Islet precursor cell (in vitro differentiated cells): ENCODE measurements around the gene ARHGAP32.
A peak's percentile ranks its signal among the peaks of the same experiment; 100 is the strongest.
"Not testable (repeated sequence)": the region's sequence is repeated elsewhere in the genome, so short reads cannot be mapped to it uniquely, and the experiment has no call there.

Source experiments
- DNase-seq: peaks from one replicate; pipeline ENCODE4 v3.0.0-alpha.2; 2018

ARHGAP32 gene

GRCh38 chr11:128927108-128927461, 265.0 kb downstream of the ARHGAP32 start:
- no peak for DNase-seq

- DNase-seq: no peak
Observed at GRCh38 chr11:128926437-128927107, 265.6 kb downstream of the ARHGAP32 start.

- DNase-seq: no peak
Observed at GRCh38 chr11:128926000-128926399, 266.1 kb downstream of the ARHGAP32 start.

DNA sequence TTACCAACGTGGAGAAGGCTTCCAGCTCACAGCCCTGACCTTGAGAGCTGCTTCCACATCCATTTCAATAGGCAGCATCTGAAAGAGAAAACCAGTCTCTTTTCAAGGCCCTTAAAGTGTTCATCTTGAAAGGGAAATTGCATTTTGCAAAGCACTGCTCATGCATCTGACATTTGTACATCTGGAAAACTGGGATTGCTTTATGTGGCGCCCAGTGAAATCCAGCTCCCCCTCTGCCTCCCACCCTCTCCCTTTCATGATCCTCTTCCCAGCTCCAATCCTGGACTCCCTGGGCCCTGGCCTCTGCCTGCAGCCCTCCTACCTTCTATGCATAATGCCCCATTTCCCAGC, 266.9 kb downstream of the ARHGAP32 start:
- no peak for DNase-seq

DNA sequence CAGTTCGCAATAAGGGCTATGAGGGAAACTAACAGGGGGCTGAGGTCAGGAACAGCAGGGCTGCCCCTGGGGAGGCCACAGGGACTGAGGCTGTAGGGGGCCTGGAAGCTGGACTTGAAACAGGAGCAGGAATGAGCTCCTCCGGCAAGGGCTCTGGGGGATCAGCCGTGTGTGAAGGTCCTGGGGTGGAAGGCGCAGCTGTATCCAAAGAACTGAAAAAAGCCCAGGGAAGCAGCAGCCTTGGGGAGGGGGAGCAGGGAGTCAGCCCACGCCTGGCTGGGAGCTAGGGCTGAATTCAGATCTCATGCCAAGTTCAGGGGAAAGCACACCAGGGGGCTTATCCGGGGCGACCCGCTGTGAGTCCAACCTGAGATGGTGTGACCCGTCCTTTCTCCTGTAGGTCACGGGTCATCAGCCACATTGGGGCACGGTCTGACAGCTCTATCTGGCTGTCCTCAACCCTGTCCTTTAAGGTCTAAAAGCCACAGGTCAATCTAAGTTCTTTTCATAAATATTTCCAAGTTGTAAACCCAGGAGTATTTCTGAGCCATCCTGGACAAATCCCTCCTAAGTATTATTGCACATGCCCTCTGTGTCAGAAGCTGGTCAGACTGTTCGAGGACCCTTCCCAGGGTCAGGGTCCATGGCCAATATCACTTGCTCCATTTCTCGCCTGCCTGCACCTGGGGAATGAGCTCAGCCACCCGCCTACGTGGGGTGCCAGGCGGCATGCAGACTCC, 267.4 kb downstream of the ARHGAP32 start:
- no peak for DNase-seq

DNA sequence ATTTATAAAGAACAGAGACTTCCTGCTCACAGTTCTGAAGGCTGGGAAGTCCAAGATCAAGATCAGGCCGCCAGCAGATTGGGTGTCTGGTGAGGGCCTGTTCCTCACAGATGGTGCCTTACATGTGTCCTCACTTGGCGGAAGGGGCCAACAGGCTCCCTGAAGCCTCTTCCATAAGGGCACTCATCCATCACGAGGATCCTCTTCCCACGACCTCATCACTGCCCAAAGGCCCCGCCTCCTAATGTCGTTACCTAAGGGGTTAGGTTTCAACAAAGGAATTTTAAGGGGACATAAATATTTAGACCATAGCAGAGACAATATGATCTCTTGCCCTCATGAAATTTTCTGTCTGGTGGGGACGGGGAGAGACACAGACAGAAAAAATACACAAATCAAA, 268.0 kb downstream of the ARHGAP32 start:
- no peak for DNase-seq

DNA sequence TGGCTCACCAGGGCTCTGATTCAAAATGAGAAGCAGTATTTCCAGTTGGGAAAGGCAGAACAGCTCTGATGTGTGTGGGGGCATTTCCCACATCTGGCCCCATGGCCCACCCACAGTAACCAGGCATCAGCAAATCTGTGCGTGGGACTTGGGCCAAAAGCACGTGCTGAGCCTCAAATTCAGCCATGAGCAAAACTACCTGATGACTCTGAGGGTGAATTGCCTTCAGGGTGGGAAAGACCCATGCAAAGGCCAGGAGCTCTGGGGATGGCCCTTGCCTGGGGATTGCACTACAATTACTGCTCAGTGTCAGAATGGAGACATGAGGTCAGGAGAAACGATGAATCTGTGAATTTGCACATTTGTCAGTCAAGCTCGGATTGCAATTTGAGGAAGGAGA, 270.3 kb downstream of the ARHGAP32 start:
- no peak for DNase-seq

DNA sequence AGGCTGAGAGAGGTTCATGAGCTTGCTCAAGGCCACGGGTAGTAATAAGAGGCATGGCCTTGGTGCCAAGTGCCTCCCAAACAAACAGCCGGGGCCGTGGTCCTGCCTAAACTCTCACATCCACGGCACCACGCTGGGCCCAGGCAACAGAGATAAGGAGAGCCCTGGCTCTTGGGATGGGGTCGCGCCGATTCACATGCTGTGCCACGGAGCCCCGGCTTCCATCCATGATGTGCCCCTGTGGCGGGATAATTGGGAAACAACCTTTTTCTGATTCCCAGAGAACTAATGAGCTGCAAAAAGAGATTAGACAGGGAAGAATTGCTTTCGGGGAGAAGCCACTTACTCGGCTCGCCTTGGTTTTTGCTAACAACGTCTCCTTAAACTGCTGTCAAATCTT, 271.5 kb downstream of the ARHGAP32 start:
- DNase-seq: peak; percentile 47

DNA sequence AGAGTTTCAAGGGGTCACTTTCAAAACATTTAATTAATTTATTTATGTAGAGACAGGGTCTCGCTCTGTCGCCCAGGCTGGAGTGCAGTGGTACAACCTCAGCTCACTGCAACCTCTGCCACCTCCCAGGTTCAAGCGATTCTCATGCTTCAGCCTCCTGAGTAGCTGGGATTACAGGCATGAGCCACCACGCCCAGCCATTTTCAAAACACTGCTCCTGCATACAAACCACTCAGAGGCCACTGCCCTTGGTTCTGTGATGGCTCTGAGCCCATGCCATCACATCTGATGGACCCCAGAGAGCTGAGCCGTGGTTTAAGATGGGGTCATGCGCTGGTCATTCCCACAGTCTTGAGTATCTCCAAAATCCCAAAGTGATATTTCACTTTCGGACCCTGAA, 272.5 kb downstream of the ARHGAP32 start:
- DNase-seq: not testable (repeated sequence)

DNA sequence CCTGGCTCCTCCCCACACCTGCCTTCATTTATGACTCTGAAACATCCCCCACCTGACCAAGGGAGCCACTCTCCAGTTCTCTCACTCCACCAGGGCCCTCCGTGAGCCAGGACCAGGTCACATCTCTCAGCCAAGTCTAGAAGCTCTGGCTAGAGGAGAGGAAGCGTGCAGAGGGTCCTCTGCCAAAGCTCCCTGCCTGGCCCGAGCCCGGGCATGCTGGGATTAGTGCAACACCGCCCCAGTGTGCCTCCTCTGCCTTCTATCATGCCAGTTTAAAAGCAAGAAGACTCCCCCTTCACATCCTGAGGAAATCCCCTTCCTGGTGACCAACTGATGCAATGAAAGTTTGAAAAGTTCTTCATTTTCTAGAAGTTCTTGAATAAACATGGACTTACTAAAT, 272.9 kb downstream of the ARHGAP32 start:
- DNase-seq: no peak

- no peak for DNase-seq
Observed at GRCh38 chr11:128917144-128917724, 274.9 kb downstream of the ARHGAP32 start.

- no peak for DNase-seq
Observed at GRCh38 chr11:128916681-128917080, 275.4 kb downstream of the ARHGAP32 start.

- DNase-seq: no peak
Observed at GRCh38 chr11:128916037-128916572, 276.0 kb downstream of the ARHGAP32 start.

GRCh38 chr11:128915149-128915521, 277.0 kb downstream of the ARHGAP32 start:
- DNase-seq: no peak
